ENCODE data around the gene MLH1.

DNA sequence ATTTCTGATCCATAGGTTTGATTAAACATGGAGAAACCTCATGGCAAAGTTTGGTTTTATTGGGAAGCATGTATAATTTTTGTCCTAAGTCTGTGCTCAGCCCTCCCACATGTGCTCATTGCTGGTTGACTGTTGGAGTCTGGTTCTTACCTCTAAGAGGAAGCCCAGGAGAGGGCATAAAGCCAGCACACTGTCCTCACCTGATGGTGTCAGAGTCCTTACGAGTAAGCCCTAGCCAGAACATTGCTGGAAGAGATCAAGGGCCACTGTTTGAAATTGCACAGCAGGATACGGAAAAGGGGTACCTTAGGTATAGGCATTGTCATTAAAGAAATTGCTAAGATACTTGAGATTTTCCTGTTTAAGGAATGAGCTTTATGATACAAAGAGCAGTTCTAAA lies 21.3 kb downstream of the MLH1 start:
- TF ChIP-seq CTCF (IDR thresholded peaks at IDR 0.05) (no peak), EP300 (IDR thresholded peaks at IDR 0.05) (no peak), POLR2A (IDR thresholded peaks at IDR 0.05) (no peak)

Data from ovary (tissue), 3 donors.